ENCODE results near the gene OR13C4. TPM values are rescaled to one million over a fixed set of nuclear protein-coding genes. Genes with fewer than 3 reads are reported as not detected.

OR13C4 gene
- total and polyA plus RNA-seq, 2 donors (not counting 1 experiment from before 2014, with no cell fraction given): not detected

GRCh38 chr9:104482921-104483570 is 44.0 kb downstream of the OR13C4 start:
- ChIA-PET POLR2A (no interaction called here), CTCF (no interaction called here)
- Histone ChIP-seq H3K9me3 (ENCODE audit: control extremely low read depth in 1 of 3, control insufficient read depth in 2 of 3, insufficient read depth in 1 of 3, low read length in 2 of 3) (no peaks in the 10 kb centered on the region), H3K36me3 (replicated peaks in 1 of 2; ENCODE audit: control extremely low read depth in 1 of 2, control insufficient read depth in 1 of 2, extremely low read depth in 1 of 2, insufficient read depth in 2 of 2, low read length in 1 of 2) (no peaks in the 10 kb centered on the region), H3K27me3 (replicated peaks in 1 of 4; ENCODE audit: control extremely low read depth in 1 of 4, control insufficient read depth in 3 of 4, insufficient read depth in 4 of 4, low read length in 3 of 4) (no peaks in the 10 kb centered on the region), H3K9ac (ENCODE audit: low read length) (no peak overlapping the region), H3K4me2 (replicated peaks; ENCODE audit: low read depth, low read length, poor library complexity, severe bottlenecking) (no peak overlapping the region), H4K20me1 (ENCODE audit: control insufficient read depth, insufficient read depth, low read length, poor library complexity, severe bottlenecking) (no peaks in the 10 kb centered on the region), H3K79me2 (ENCODE audit: control insufficient read depth, insufficient read depth, low read length) (no peaks in the 10 kb centered on the region), H3K27ac (ENCODE audit: low read length in 2 of 2) (no peak overlapping the region), H2AFZ (ENCODE audit: insufficient read depth, low read depth, low read length, poor library complexity, severe bottlenecking) (no peak overlapping the region), H3K4me3 (ENCODE audit: control extremely low read depth in 1 of 5, extremely low read depth in 1 of 5, insufficient read depth in 1 of 5, low read depth in 2 of 5, low read length in 4 of 5) (no peak overlapping the region), H3K4me1 (ENCODE audit: control insufficient read depth in 2 of 2, insufficient read depth in 2 of 2, low read length in 2 of 2) (no peaks in the 10 kb centered on the region)
- H3K4me1 Mint-ChIP-seq: no peaks in the 10 kb centered on the region
- no peaks in the 10 kb centered on the region for H3K9me3 Mint-ChIP-seq (ENCODE audit: insufficient read depth)
- intact Hi-C loops (cut with micrococcal nuclease): no loop called here
- no peak overlapping the region for H3K4me3 Mint-ChIP-seq
- TF ChIP-seq CTCF (IDR thresholded peaks at IDR 0.05) (no peak), EZH2 (IDR thresholded peaks at IDR 0.05; ENCODE audit: borderline replicate concordance, insufficient read depth, low read depth, low read length, poor library complexity, severe bottlenecking) (no peak)
- ATAC-seq (ENCODE audit: low read depth) (no peak), DNase-seq (no peak)
- H3K27me3 Mint-ChIP-seq: no peaks in the 10 kb centered on the region
- no peak overlapping the region for H3K27ac Mint-ChIP-seq
- WGBS (ENCODE audit: insufficient coverage): no CpG with 5 or more reads among the region's 5 CpGs

Other genes with a start within 250 kb of the OR13C4 start
- gene OR13F1, start 22.9 kb downstream of the OR13C4 start, total RNA-seq: not detected in 2 replicates
- not detected in 2 replicates for gene OR13F1, start 22.9 kb downstream of the OR13C4 start, polyA plus RNA-seq
- gene OR13C3, start 9.6 kb upstream of the OR13C4 start, total RNA-seq: not detected in 2 replicates
- gene OR13C3, start 9.6 kb upstream of the OR13C4 start, polyA plus RNA-seq: not detected in 2 replicates
- not detected in 2 replicates for gene OR13C8, start 42.0 kb upstream of the OR13C4 start, total RNA-seq
- not detected in 2 replicates for gene OR13C8, start 42.0 kb upstream of the OR13C4 start, polyA plus RNA-seq
- gene OR13C5, start 72.2 kb upstream of the OR13C4 start, total RNA-seq: not detected in 2 replicates
- 0.20 TPM in 1 of 2 replicates, not detected in the other for gene OR13C5, start 72.2 kb upstream of the OR13C4 start, polyA plus RNA-seq
- not detected in 2 replicates for gene OR13C2, start 78.4 kb upstream of the OR13C4 start, total RNA-seq
- gene OR13C2, start 78.4 kb upstream of the OR13C4 start, polyA plus RNA-seq: not detected in 2 replicates
- not detected in 2 replicates for gene OR13C9, start 91.0 kb upstream of the OR13C4 start, total RNA-seq
- gene OR13C9, start 91.0 kb upstream of the OR13C4 start, polyA plus RNA-seq: not detected in 2 replicates
- gene OR13D1, start 167.3 kb upstream of the OR13C4 start, total RNA-seq: not detected in 2 replicates
- not detected in 2 replicates for gene OR13D1, start 167.3 kb upstream of the OR13C4 start, polyA plus RNA-seq
- 20.8 and 23.6 TPM in 2 replicates for gene NIPSNAP3A, start 220.5 kb upstream of the OR13C4 start, total RNA-seq
- 6.7 and 9.4 TPM in 2 replicates for gene NIPSNAP3A, start 220.5 kb upstream of the OR13C4 start, polyA plus RNA-seq
- gene NIPSNAP3B, start 236.9 kb upstream of the OR13C4 start, total RNA-seq: 30.1 and 30.2 TPM in 2 replicates
- 7.4 and 7.9 TPM in 2 replicates for gene NIPSNAP3B, start 236.9 kb upstream of the OR13C4 start, polyA plus RNA-seq

All from B cell (primary cell).